NOMO-1 treated with DMSO at 0.1 percent for 48 hours (cell line): ENCODE data around the gene ENC1.
"Not testable (repeated sequence)": the region's sequence is repeated elsewhere in the genome, so short reads cannot be mapped to it uniquely, and the experiment has no call there.

Experiments used
- DNase-seq: peaks from one replicate; lab custom pipeline; 2025; ENCODE audit not compliant: unreplicated experiment; lab: John Stamatoyannopoulos, UW

ENC1 gene

GRCh38 chr5:74640450-74640953 lies at the start of gene ENC1:
Gene ENC1, minus strand, starts transcription at chr5:74640728. Its CDS starts 4,243 bp downstream, at chr5:74636485.
- peak; percentile 91 for DNase-seq

DNA sequence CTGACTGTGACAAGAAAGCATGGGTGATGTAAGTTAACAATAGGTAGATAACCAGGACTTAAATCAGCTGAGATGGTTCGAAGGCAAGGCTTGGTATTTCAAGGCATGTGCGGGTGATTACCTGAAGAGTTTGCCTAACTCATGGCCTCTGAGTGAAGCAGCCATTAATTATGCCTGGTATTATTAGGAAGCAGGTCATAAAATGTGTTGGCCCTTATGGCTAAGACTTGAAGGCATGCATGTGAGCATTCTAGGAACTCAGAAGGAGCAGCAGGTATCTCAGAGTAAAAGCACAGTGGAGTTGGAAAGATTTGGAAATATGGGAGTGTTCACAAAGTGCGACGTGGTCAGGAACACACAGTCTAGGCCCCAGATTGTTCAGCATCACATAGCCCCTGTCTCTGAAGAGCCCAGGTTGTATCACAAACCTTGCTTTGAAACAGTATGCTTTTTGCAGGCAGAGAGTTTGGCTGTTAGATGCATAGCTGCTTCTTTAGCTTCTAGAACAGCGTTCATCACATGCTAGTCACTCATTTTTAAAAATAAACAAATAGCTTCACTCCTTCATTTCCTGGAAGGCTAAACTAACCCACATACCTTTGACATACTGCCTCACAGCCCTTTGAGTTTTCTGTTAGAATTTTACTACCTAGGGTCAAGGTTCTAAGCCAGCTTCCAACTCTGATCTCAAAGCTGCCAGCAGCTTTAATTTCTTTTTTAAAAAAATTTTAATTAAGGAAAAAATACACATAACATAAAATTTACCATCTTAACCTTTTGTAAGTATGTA lies 46.6 kb upstream of the ENC1 start:
- DNase-seq = no peak

- DNase-seq = no peak
Observed at GRCh38 chr5:74685979-74686631, 45.6 kb upstream of the ENC1 start.

GRCh38 chr5:74684900-74685851 lies 44.6 kb upstream of the ENC1 start, which contains the start of gene HEXB:
Gene HEXB, plus strand, starts transcription at chr5:74685233. Its CDS starts 28 bp downstream, at chr5:74685261.
- peak; percentile 83 for DNase-seq

- DNase-seq = no peak
Observed at GRCh38 chr5:74679966-74680365, 39.4 kb upstream of the ENC1 start.

DNA sequence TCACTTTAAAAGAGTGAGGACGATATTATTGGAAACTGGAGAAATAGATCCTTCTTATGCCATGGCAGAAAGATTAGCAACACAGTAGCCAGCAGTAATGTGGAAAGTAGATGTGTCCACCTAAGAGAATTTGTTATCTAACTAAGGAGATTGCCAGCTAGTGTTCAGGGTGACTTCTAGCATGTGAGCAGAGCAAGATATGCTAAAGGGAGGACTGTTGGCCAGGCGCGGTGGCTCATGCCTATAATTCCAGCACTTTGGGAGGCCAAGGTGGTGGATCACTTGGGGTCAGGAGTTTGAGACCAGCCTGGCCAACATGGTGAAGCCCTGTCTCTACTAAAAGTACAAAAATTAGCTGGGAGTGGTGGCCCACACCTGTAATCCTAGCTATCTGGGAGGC lies 38.8 kb upstream of the ENC1 start:
- DNase-seq = not testable (repeated sequence)

DNA sequence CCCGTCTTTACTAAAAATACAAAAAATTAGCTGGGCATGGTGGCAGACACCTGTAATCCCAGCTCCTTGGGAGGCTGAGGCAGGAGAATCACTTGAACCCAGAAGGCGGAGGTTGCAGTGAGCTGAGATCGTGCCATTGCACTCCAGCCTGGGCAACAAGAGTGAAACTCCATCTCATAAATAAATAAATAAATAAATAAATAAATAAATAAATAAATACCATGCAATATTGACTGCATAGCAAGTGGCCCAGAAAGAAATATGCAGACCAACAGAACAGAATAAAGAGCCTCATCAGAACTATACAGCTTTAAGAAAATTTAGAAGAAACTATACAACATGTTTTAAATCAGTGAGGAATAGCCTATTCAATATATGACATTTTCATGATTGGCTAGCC lies 37.6 kb upstream of the ENC1 start:
- DNase-seq = not testable (repeated sequence)

DNA sequence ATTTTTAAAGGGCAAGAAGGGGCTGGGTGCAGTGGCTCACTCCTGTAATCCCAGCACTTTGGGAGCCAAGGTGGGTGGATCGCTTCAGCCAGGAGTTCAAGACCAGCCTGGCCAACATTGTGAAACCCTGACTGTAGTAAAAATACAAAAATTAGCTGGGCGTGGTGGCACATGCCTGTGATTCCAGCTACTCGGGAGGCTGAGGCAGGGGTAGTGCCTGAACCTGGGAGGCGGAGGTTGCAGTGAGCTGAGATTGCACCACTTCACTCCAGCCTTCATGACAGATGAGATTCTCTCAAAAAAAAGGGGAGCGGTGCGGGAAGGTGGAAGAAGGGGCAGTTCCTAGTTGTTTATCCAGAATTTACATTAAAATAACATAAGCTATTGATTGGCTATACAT lies 35.9 kb upstream of the ENC1 start:
- not testable (repeated sequence) for DNase-seq

GRCh38 chr5:74673011-74673790 lies 32.7 kb upstream of the ENC1 start:
- peak; percentile 73 for DNase-seq

DNA sequence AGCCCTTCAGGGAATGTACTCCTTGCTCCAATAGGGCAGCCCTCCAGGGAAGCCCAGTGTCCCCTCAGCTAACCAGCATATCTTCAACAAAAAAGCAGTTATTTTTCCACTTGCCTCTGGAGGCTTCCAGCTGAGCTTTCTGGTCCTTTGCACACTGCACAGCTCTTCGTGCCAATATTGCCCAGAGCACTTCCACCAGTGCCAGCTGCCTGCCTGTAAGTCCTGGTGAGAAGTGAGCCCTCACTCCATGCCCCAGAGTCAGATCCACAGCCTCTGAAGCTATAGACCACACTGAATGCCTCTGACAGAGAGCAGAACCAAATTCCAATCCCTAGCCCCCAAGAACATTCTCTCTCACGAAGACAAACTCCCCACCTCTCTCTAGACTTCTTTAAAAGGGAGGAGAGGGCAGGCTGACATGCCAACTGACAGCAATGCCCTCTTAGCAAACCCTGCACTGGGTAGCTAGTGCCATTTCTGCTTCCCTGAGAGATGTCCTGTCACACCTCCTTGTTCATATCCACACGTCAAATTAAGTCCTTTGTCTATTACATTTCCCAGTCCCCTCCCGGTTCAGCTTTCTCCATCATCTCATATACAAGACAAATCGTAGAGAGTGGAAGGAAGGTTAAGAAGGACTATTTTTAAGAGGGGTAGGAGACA lies 31.8 kb upstream of the ENC1 start:
- no peak for DNase-seq

DNA sequence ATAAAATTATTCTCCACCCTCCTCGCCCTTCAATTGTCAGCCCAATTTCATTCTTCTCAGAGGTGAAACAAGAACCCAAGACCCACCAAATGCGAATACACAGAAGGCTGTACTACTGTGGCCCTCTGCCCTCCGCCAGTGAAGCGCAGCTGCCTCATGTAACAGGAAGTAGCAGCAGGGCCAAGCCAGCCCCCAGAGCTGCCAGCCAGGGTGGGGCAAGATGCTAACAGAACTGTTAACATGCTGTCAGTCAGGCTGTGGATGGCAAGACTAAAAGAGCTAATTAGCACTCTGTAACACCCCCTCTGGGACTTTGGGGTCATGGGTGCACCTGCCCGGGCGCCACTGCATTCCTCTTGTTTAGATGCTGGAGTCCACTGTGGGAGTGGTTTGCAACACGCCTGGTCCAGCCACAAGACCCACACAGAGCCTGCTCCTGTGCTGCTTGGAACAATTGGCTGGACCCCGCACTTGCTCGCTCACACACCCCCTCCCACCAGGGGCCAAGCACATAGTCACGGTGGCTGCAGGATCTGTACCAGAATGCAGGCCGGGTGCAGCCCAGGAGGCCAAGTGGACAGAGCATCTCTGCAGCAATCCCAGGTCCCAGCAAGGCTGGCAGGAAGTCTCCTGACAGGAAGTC lies 30.0 kb upstream of the ENC1 start:
- DNase-seq = no peak

DNA sequence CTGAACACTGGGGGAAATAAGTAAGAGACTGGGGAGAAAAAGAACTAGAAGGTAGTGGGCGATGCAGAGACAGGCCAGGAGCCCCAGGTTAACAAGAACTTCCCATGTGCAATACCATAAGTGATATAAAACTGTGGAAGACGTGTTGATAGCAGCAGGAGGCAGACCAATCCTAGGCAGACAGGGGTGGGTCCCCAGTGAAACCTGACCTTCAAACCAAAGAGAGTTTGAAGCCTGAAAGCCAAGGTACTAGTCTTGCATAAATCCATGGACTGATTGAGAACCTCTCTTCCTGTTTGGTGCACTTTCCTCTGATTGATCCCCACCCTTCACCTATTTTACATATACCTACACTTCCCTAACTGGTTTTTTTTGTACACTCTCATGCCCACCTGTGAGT lies 29.3 kb upstream of the ENC1 start:
- no peak for DNase-seq

GRCh38 chr5:74667396-74667795 lies 26.9 kb upstream of the ENC1 start:
- no peak for DNase-seq

- no peak for DNase-seq
Observed at GRCh38 chr5:74665816-74666215, 25.3 kb upstream of the ENC1 start.

GRCh38 chr5:74665273-74665672 lies 24.7 kb upstream of the ENC1 start:
- no peak for DNase-seq

GRCh38 chr5:74664551-74664950 lies 24.0 kb upstream of the ENC1 start:
- no peak for DNase-seq

- DNase-seq = no peak
Observed at GRCh38 chr5:74660873-74661272, 20.3 kb upstream of the ENC1 start.

DNA sequence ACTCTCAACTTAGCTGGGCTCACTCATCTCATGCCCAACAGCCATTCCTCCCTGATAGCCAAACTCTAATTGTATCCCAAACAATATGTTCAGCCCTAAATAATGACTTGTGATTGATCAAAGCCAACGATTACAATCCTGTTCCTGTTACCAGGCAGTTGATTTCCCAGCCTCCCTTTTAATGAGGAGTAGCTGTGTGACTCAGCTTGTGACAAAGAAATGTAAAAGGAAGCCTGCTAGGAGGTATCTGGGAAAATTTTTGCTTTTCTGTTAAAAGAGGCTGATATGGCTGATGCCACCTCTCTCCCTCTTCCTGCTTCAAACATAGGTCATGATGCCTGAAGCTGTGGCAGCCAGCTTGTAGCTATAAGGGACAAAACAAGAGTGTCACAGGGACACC lies 19.6 kb upstream of the ENC1 start:
- no peak for DNase-seq

DNA sequence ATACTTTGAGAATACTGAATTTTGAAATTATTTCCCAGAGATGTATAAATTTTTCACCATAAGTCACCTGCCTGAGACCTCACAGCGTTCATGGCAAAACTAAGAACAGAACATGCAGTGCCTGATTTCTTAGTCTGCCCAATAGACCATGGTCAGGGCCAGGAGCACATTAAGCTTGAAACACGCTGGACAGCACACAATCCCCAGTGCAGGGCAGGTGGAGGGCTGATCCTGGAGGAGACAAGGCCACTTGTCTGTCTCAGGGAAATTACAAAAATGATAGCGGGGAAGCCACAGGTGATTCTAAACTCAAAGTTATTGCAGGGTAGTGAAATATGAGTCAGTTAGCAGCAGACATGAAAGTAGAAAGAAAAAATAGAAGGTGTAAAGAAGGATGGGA lies 18.6 kb upstream of the ENC1 start:
- DNase-seq = no peak
